ENCODE results near the gene RFLNA.

Gene RFLNA

DNA sequence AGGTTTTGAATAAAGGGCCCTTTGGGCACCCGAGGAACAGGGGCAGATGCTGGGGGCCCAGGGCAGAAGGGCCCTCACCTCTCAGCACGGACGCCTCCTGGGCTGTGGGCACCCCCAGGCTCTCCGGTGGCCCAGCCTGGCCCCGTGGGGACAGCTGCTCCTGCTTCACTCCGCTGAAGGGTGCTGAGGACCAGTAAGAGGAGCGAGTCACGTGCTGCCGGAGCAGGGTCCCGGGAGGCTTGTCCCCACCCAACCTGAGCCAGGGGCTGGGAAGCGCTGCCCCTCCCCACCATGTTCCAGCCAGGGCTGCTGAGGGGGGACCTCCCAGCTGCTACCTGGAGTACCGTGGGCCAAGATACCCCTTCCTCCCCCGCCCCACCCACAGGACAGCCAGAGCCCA lies 59.5 kb downstream of the RFLNA start:
- Histone ChIP-seq H3F3A (ENCODE audit: insufficient read depth, low read length) (no peaks in the 10 kb centered on the region), H3K36me3 (replicated peaks; ENCODE audit: insufficient read depth, low read length) (no peaks in the 10 kb centered on the region; the same call in 1 of the 2 replicates), H3K27ac (ENCODE audit: low read length) (no peak overlapping the region), H3K4me2 (ENCODE audit: low read depth, low read length) (no peak overlapping the region), H3K4me1 (ENCODE audit: low read length) (no peaks in the 10 kb centered on the region), H2AFZ (ENCODE audit: low read length) (no peak overlapping the region), H3K9me3 (replicated peaks; ENCODE audit: insufficient read depth, low read length) (no peaks in the 10 kb centered on the region), H3K9me2 (replicated peaks; ENCODE audit: insufficient read depth, low read length) (no peaks in the 10 kb centered on the region), H3K4me3 (ENCODE audit: low read length) (no peak overlapping the region), H3K79me2 (ENCODE audit: low read length) (no peaks in the 10 kb centered on the region), H3K27me3 (replicated peaks; ENCODE audit: insufficient read depth, low read length) (no peaks in the 10 kb centered on the region), H3K9ac (ENCODE audit: low read length) (no peak overlapping the region), H4K20me1 (ENCODE audit: insufficient read depth, low read length) (no peaks in the 10 kb centered on the region)
- TF ChIP-seq EZH2phosphoT487 (IDR thresholded peaks at IDR 0.05; ENCODE audit: low read length): no peak
- TF ChIP-seq, protein P1, sequence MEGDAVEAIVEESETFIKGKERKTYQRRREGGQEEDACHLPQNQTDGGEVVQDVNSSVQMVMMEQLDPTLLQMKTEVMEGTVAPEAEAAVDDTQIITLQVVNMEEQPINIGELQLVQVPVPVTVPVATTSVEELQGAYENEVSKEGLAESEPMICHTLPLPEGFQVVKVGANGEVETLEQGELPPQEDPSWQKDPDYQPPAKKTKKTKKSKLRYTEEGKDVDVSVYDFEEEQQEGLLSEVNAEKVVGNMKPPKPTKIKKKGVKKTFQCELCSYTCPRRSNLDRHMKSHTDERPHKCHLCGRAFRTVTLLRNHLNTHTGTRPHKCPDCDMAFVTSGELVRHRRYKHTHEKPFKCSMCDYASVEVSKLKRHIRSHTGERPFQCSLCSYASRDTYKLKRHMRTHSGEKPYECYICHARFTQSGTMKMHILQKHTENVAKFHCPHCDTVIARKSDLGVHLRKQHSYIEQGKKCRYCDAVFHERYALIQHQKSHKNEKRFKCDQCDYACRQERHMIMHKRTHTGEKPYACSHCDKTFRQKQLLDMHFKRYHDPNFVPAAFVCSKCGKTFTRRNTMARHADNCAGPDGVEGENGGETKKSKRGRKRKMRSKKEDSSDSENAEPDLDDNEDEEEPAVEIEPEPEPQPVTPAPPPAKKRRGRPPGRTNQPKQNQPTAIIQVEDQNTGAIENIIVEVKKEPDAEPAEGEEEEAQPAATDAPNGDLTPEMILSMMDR (IDR thresholded peaks at IDR 0.05; ENCODE audit: low read length): no peak
- DNase-seq: no peak

DNA sequence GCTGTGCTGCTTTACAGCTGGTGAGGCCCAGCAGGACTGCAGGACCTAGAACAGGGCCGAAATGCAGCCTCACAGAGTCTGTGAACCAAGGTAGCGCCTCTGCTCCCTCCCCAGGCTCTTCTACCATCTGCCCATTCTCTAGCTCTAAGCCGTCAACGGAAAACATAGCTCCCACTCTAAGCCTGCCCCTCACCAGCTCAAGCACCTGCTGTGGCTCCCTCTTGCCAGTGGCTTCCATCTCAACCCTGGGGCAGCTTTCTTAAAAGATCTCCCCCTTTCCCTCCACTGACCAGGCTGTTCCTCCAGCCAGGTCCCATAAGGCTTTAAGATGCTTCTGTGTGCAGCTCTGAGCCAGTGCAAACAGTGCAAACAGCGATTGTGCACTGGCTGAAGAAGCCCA lies 61.3 kb downstream of the RFLNA start:
- Histone ChIP-seq H3K27me3 (replicated peaks; ENCODE audit: insufficient read depth, low read length) (no peaks in the 10 kb centered on the region), H3F3A (ENCODE audit: insufficient read depth, low read length) (no peaks in the 10 kb centered on the region), H3K9me3 (replicated peaks; ENCODE audit: insufficient read depth, low read length) (no peaks in the 10 kb centered on the region), H3K4me1 (ENCODE audit: low read length) (no peaks in the 10 kb centered on the region), H3K9me2 (replicated peaks; ENCODE audit: insufficient read depth, low read length) (no peaks in the 10 kb centered on the region), H3K4me2 (ENCODE audit: low read depth, low read length) (no peak overlapping the region), H2AFZ (ENCODE audit: low read length) (no peak overlapping the region), H3K79me2 (ENCODE audit: low read length) (no peaks in the 10 kb centered on the region), H4K20me1 (ENCODE audit: insufficient read depth, low read length) (no peaks in the 10 kb centered on the region), H3K4me3 (ENCODE audit: low read length) (no peak overlapping the region), H3K36me3 (replicated peaks; ENCODE audit: insufficient read depth, low read length) (no peaks in the 10 kb centered on the region), H3K27ac (ENCODE audit: low read length) (no peak overlapping the region), H3K9ac (ENCODE audit: low read length) (no peak overlapping the region)
- DNase-seq: no peak
- TF ChIP-seq, protein P1 (IDR thresholded peaks at IDR 0.05; ENCODE audit: low read length): no peak
- TF ChIP-seq EZH2 (optimal IDR thresholded peaks at IDR 0.05; ENCODE audit: low read depth, low read length) (no peak), EZH2phosphoT487 (IDR thresholded peaks at IDR 0.05; ENCODE audit: low read length) (no peak)

DNA sequence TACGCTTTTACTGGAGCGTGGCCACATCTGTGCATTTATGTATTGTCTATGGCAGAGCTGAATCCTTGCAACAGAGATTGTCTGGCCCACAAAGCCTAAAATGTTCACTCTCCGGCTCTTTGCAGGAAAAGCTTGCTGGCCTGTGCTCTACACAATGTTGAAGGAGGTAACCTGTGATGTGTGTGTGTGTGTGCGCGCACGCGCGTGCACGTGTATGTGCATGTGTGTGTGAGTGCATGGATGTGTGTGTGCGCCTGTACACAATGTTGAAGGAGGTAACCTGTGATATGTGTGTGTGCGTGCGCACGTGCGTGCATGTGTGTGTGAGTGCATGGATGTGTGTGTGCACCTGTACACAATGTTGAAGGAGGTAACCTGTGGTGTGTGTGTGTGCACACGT lies 62.7 kb downstream of the RFLNA start:
- Histone ChIP-seq H3F3A (ENCODE audit: insufficient read depth, low read length) (no peaks in the 10 kb centered on the region), H3K4me3 (ENCODE audit: low read length) (no peak overlapping the region), H3K4me1 (ENCODE audit: low read length) (no peaks in the 10 kb centered on the region), H3K79me2 (ENCODE audit: low read length) (no peaks in the 10 kb centered on the region), H3K27ac (ENCODE audit: low read length) (no peak overlapping the region), H3K36me3 (replicated peaks; ENCODE audit: insufficient read depth, low read length) (no peaks in the 10 kb centered on the region), H3K9me3 (replicated peaks; ENCODE audit: insufficient read depth, low read length) (no peaks in the 10 kb centered on the region), H3K27me3 (replicated peaks; ENCODE audit: insufficient read depth, low read length) (no peaks in the 10 kb centered on the region), H3K9me2 (replicated peaks; ENCODE audit: insufficient read depth, low read length) (no peaks in the 10 kb centered on the region), H3K9ac (ENCODE audit: low read length) (no peak overlapping the region), H3K4me2 (ENCODE audit: low read depth, low read length) (no peak overlapping the region), H4K20me1 (ENCODE audit: insufficient read depth, low read length) (no peaks in the 10 kb centered on the region), H2AFZ (ENCODE audit: low read length) (no peak overlapping the region)
- TF ChIP-seq, protein P1 (IDR thresholded peaks at IDR 0.05; ENCODE audit: low read length): no peak
- TF ChIP-seq EZH2 (optimal IDR thresholded peaks at IDR 0.05; ENCODE audit: low read depth, low read length): no peak
- TF ChIP-seq EZH2phosphoT487 (IDR thresholded peaks at IDR 0.05; ENCODE audit: low read length): no peak
- no peak for DNase-seq
